ENCODE data around the gene RREB1.

DNA sequence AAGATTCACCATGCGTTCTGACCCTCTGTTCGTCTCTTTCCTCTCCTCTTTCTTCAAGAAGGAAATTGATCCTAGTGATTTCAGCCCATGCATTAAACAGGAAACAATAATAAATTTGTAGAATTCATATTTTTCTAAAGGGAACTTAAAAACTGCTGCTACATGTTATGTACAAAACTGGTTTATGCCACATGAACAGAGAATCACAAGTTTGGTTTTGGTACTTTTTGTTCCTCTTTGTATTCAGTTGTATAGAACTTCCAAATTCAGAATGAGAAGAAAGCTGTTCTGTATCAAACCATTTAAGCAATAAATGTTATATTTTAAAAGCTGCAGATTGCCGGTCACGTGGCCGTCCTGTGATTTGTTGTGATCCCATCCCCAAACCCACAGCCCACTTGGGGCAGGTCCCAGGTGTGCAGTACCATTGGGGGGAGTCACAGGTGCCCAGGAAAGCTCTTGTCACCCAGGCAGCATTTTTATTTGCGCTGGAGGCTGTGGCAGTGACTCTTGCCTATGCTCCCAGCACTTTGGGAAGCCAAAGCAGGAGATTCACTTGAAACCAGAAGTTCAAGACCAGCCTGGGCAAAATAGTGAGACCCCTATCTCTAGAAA is 144.0 kb downstream of the RREB1 start:
- TF ChIP-seq, protein P1, sequence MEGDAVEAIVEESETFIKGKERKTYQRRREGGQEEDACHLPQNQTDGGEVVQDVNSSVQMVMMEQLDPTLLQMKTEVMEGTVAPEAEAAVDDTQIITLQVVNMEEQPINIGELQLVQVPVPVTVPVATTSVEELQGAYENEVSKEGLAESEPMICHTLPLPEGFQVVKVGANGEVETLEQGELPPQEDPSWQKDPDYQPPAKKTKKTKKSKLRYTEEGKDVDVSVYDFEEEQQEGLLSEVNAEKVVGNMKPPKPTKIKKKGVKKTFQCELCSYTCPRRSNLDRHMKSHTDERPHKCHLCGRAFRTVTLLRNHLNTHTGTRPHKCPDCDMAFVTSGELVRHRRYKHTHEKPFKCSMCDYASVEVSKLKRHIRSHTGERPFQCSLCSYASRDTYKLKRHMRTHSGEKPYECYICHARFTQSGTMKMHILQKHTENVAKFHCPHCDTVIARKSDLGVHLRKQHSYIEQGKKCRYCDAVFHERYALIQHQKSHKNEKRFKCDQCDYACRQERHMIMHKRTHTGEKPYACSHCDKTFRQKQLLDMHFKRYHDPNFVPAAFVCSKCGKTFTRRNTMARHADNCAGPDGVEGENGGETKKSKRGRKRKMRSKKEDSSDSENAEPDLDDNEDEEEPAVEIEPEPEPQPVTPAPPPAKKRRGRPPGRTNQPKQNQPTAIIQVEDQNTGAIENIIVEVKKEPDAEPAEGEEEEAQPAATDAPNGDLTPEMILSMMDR (IDR thresholded peaks at IDR 0.05): no peak
- TF ChIP-seq POLR2A (IDR thresholded peaks at IDR 0.05) (no peak), POLR2AphosphoS5 (IDR thresholded peaks at IDR 0.05; ENCODE audit: insufficient read depth in 1 of 2, low read depth in 1 of 2) (no peak)

Measured in vagina (tissue), 2 donors.